ENCODE data around the gene SH3PXD2A. TPM values are rescaled to one million over a fixed set of nuclear protein-coding genes. Genes with fewer than 3 reads are reported as not detected.

The SH3PXD2A gene
- total RNA-seq, 4 donors from 2014 or later = 128 to 154 (median 136) TPM

DNA sequence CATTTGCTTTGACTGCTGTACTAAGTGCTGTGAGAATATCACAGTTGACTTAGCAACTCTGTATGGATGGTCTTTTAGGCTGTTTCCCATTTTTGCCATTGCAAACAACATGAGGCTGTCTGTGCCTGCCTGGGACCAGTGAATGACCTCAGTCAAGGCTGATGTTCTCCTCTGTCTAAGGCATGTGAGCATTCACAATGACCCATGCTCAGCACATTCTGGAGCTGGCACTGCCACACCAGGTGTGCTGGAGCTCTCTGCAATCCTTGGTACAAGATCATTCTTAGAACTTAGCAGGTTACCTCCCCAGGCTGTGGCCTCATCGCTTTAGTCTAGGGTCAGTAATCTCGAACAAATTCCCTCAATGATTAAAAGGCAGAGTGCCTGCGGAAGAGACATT is 61.9 kb downstream of the SH3PXD2A start:
- DNase-seq (ENCODE audit: low spot score in 2 of 2) = no peak
- peaks cover 0 to 50% (median 7%) of the 10 kb centered on the region in 4 donors for H3K4me1 ChIP-seq
- 78 to 91% methylated on average over 3 of the region's 3 CpGs for WGBS, 2 donors

DNA sequence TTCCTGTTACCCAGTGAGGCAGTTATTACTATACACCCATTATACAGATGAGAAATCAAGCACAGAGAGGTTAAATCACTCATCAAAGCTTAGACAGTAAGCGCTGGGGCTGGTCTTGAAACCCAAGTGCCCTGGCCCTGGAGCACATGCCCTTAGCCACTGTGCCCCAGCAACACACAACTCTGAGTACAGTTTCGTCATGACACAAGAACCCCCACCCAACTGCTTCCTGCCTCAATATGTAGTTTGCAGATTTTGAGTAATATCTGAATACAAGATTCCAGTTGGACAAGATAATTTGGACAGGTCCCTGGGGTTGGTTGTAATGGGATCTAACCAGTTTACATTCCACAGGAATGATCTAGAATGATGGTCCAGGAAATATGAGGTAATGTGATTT is 62.8 kb downstream of the SH3PXD2A start:
- H3K9me3 ChIP-seq = no peaks in the 10 kb centered on the region
- TF ChIP-seq EP300 (IDR thresholded peaks at IDR 0.05) = no peak
- TF ChIP-seq, protein P1, sequence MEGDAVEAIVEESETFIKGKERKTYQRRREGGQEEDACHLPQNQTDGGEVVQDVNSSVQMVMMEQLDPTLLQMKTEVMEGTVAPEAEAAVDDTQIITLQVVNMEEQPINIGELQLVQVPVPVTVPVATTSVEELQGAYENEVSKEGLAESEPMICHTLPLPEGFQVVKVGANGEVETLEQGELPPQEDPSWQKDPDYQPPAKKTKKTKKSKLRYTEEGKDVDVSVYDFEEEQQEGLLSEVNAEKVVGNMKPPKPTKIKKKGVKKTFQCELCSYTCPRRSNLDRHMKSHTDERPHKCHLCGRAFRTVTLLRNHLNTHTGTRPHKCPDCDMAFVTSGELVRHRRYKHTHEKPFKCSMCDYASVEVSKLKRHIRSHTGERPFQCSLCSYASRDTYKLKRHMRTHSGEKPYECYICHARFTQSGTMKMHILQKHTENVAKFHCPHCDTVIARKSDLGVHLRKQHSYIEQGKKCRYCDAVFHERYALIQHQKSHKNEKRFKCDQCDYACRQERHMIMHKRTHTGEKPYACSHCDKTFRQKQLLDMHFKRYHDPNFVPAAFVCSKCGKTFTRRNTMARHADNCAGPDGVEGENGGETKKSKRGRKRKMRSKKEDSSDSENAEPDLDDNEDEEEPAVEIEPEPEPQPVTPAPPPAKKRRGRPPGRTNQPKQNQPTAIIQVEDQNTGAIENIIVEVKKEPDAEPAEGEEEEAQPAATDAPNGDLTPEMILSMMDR (IDR thresholded peaks at IDR 0.05) = no peak
- no peak for TF ChIP-seq POLR2A (IDR thresholded peaks at IDR 0.05)
- peak overlapping the region in 1 of 4 donors; percentile 19 for H3K27ac ChIP-seq
- no peaks in the 10 kb centered on the region for H3K27me3 ChIP-seq
- H3K4me1 ChIP-seq = peaks cover 0 to 53% (median 7%) of the 10 kb centered on the region in 4 donors
- no peak for DNase-seq (ENCODE audit: low spot score in 2 of 2)
- 82% methylated on average over 2 of the region's 2 CpGs for WGBS, 2 donors
- no peak overlapping the region for H3K4me3 ChIP-seq
- peaks cover 0 to under 1% (median 0%) of the 10 kb centered on the region in 3 donors for H3K36me3 ChIP-seq

More for the DNA sequence above, 61.9 kb downstream of the SH3PXD2A start:
- Histone ChIP-seq H3K9me3 (no peaks in the 10 kb centered on the region), H3K27ac (peak overlapping the region in 1 of 4 donors; percentile 75), H3K4me3 (no peak overlapping the region), H3K27me3 (no peaks in the 10 kb centered on the region), H3K36me3 (peaks cover 0 to 7% (median 0%) of the 10 kb centered on the region in 3 donors)
- TF ChIP-seq EP300 (IDR thresholded peaks at IDR 0.05) (no peak), POLR2A (IDR thresholded peaks at IDR 0.05) (no peak)
- TF ChIP-seq, protein P1 (IDR thresholded peaks at IDR 0.05) = no peak

DNA sequence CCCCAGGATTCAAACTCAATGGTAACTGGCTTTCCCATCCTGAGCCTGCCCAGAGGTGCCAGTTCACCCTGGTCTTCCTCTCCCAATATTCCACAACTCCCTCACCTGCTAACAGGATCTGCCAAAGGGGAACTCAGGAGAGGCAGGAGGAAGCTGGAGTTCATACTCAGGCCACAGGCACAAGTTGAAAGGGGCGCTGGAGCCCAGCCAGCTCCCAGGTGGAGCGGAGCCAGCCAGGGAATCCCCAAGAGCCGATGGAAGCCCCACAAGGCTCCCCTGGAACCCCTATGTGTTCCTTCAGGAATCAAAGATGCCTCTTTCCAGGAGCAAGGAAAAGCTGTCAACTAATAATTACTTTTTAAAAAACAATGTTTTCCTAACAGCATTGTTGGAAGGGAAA is 63.5 kb downstream of the SH3PXD2A start:
- TF ChIP-seq, protein P1 (IDR thresholded peaks at IDR 0.05) = no peak
- no peak for TF ChIP-seq EP300 (IDR thresholded peaks at IDR 0.05)
- no peak for TF ChIP-seq POLR2A (IDR thresholded peaks at IDR 0.05)
- Histone ChIP-seq H3K4me3 (no peak overlapping the region), H3K27me3 (no peaks in the 10 kb centered on the region), H3K36me3 (no peaks in the 10 kb centered on the region), H3K4me1 (peaks cover 0 to 60% (median 12%) of the 10 kb centered on the region in 4 donors), H3K27ac (peak overlapping the region in 1 of 4 donors; percentile 19), H3K9me3 (no peaks in the 10 kb centered on the region)
- DNase-seq (ENCODE audit: low spot score in 2 of 2) = no peak
- 69 to 87% methylated on average over 3 of the region's 3 CpGs for WGBS, 2 donors

DNA sequence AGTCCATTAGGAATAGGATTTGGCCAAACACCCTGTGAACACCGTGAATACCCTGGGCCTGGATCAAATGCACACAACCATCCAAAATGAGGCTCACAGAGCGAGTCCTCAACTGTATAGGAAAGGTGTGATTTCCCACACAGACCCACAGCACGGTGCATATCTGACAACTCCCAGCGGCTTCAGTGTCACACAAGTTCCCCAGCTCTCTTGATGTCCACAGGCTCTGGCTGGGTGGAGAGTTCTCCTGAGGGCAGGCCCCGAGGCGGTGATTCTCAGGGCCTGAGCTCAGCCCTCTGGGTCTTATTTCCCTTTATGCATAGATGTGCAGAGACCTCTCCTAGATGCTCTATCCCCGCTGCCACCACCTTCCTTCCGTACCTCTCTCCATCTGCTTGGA is 64.1 kb downstream of the SH3PXD2A start:
- Histone ChIP-seq H3K27me3 (no peaks in the 10 kb centered on the region), H3K4me1 (peaks cover 0 to 64% (median 12%) of the 10 kb centered on the region in 4 donors), H3K4me3 (no peak overlapping the region), H3K36me3 (no peaks in the 10 kb centered on the region), H3K27ac (no peak overlapping the region), H3K9me3 (no peaks in the 10 kb centered on the region)
- DNase-seq (ENCODE audit: low spot score in 2 of 2) = no peak
- WGBS, 2 donors = 84 to 94% methylated on average over 8 of the region's 8 CpGs
- TF ChIP-seq, protein P1 (IDR thresholded peaks at IDR 0.05) = no peak
- TF ChIP-seq POLR2A (IDR thresholded peaks at IDR 0.05) (no peak), EP300 (IDR thresholded peaks at IDR 0.05) (no peak)

DNA sequence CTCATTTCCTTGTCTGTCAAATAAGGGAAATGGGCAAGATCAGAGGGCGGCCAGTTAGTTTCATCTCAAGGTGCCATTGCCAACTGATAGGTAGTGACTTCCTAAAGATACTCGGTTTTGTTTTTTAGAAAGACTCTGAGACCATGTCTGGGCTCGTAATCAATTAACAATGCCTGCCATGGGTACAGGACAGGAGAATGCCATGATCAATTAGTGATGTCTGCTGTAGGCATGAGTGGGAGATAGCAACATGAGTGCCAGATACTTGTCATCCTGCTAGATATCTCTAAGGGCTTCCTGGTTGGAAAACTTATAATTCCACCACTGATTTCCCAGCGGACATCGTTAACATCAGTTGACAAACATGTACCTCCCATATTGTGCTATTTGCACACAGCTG is 64.8 kb downstream of the SH3PXD2A start:
- Histone ChIP-seq H3K4me3 (no peak overlapping the region), H3K27me3 (no peaks in the 10 kb centered on the region), H3K9me3 (no peaks in the 10 kb centered on the region), H3K36me3 (no peaks in the 10 kb centered on the region), H3K27ac (peak overlapping the region in 2 of 4 donors; percentile 28 to 56), H3K4me1 (peaks cover 0 to 70% (median 12%) of the 10 kb centered on the region in 4 donors)
- WGBS, 2 donors = 94 to 95% methylated on average over 5 of the region's 5 CpGs
- no peak for DNase-seq (ENCODE audit: low spot score in 2 of 2)
- TF ChIP-seq, protein P1 (IDR thresholded peaks at IDR 0.05) = no peak
- TF ChIP-seq EP300 (IDR thresholded peaks at IDR 0.05) = no peak
- no peak for TF ChIP-seq POLR2A (IDR thresholded peaks at IDR 0.05)
